NT2/D1 (cell line): Measurements from ENCODE around the gene ACTN2.

Experiments
- YY1 ChIP-seq: IDR thresholded peaks from 2 replicates; pipeline ENCODE4 v1.6.1; 2011; ENCODE audit not compliant: insufficient read length, insufficient read depth
- ZNF274 ChIP-seq: IDR thresholded peaks from 2 replicates; pipeline ENCODE4 v1.6.1; 2011; ENCODE audit warnings: mild to moderate bottlenecking, low read depth, low read length

GRCh38 chr1:236795757-236796667, 109.7 kb downstream of the ACTN2 start:
- TF ChIP-seq ZNF274: no peak
- TF ChIP-seq YY1: no peak
